Parathyroid adenoma (tissue), 2 donors: ENCODE measurements around the gene PCDHB10.
"Not testable (repeated sequence)": the region's sequence is repeated elsewhere in the genome, so short reads cannot be mapped to it uniquely, and the experiment has no call there.

Source experiments
- H2AFZ ChIP-seq: fragments of 300-600 bp; sonication (generic); one replicate; pipeline ENCODE4 v1.7.0; 2017; ENCODE audit warnings: antibody characterized with exemption, mild to moderate bottlenecking
- H3K27ac ChIP-seq: fragments of 300-600 bp; sonication (generic); one replicate; pipeline ENCODE4 v1.7.0; 2017
- H3K27me3 ChIP-seq: fragments of 300-600 bp; sonication (generic); one replicate; pipeline ENCODE4 v1.7.0; 2017; ENCODE audit warnings: low read length; ENCODE audit not compliant: control insufficient read depth, insufficient read depth
- H3K36me3 ChIP-seq: fragments of 300-600 bp; sonication (generic); one replicate; pipeline ENCODE4 v1.7.0; 2017; ENCODE audit warnings: low read length; ENCODE audit not compliant: control insufficient read depth, insufficient read depth
- H3K4me1 ChIP-seq: fragments of 300-600 bp; sonication (generic); one replicate; pipeline ENCODE4 v1.7.0; 2017; ENCODE audit warnings: control low read depth
- H3K4me2 ChIP-seq: fragments of 300-600 bp; sonication (generic); one replicate; pipeline ENCODE4 v1.7.0; 2017; ENCODE audit warnings: low read length
- H3K4me3 ChIP-seq: fragments of 300-600 bp; sonication (generic); one replicate; pipeline ENCODE4 v1.7.0; 2017; ENCODE audit warnings: low read depth, low read length
- H3K79me2 ChIP-seq: fragments of 300-600 bp; sonication (generic); one replicate; pipeline ENCODE4 v1.7.0; 2017; ENCODE audit warnings: control low read depth
- H3K9ac ChIP-seq: fragments of 300-600 bp; sonication (generic); one replicate; pipeline ENCODE4 v1.7.0; 2017; ENCODE audit warnings: mild to moderate bottlenecking
- H3K9me3 ChIP-seq: fragments of 300-600 bp; sonication (generic); one replicate; pipeline ENCODE4 v1.7.0; 2017; ENCODE audit warnings: low read length; ENCODE audit not compliant: control insufficient read depth
- TF ChIP-seq, protein P1 (sequence below): fragments of 300-600 bp; sonication (generic); IDR thresholded peaks from one replicate; pipeline ENCODE4 v1.7.0; 2017; ENCODE audit warnings: antibody characterized with exemption, mild to moderate bottlenecking
- donor health status: primary hyperparathyroidism.

The PCDHB10 gene

DNA sequence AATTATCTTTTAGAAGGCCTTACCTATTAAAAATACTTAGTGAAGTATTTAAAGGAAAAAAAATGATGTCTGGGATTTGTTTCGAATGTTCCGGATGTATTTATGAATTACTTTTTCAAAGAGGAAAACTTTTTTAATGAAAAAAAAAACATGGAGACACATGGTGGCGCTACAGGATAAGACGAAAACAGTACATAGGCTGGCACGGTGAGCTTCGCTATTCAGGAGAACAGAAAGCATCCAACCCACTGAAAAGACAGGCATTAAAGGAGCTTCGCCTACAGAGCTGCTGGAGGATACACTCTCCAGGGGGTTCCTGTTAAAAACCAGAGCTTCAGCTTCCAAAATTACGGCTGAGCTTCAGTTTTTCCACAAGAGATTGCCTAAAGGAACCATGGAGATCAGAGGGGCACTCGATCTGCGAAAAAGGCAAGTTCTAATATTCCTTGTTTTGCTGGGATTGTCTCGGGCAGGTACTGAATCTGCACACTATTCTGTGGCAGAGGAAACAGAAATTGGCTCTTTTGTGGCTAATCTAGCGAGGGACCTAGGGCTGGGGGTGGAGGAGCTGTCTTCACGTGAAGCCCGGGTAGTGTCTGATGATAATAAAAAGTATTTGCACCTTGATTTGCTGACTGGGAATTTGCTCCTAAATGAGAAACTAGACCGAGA is 31.1 kb downstream of the PCDHB10 start, which contains the start of gene PCDHB14:
Gene PCDHB14, plus strand, starts transcription at position 232 of the 672 bp plus-strand sequence. Its CDS starts 163 bp downstream, at position 395.
- H3K4me3 ChIP-seq = peak within 1 kb of the TSS; percentile 36

DNA sequence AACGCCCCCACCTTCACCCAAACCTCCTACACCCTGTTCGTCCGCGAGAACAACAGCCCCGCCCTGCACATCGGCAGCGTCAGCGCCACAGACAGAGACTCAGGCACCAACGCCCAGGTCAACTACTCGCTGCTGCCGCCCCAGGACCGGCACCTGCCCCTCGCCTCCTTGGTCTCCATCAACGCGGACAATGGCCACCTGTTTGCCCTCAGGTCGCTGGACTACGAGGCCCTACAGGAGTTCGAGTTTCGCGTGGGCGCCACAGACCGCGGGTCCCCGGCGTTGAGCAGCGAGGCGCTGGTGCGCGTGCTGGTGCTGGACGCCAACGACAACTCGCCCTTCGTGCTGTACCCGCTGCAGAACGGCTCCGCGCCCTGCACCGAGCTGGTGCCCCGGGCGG is 32.7 kb downstream of the PCDHB10 start:
- not testable (repeated sequence) for H3K4me1 ChIP-seq, H3K9me3 ChIP-seq, H3K4me2 ChIP-seq, H3K4me3 ChIP-seq, H3K36me3 ChIP-seq, H3K9ac ChIP-seq, H3K27me3 ChIP-seq, H3K79me2 ChIP-seq, H2AFZ ChIP-seq, H3K27ac ChIP-seq

More for the DNA sequence above, 31.1 kb downstream of the PCDHB10 start, which contains the start of gene PCDHB14:
- Histone ChIP-seq H3K79me2 (no peaks in the 10 kb centered on the region), H3K4me2 (peak within 1 kb of the TSS; percentile 58), H3K4me1 (no peaks in the 10 kb centered on the region), H3K36me3 (no peaks in the 10 kb centered on the region), H3K9ac (no peak within 1 kb of the TSS), H3K27me3 (no peaks in the 10 kb centered on the region), H2AFZ (no peak within 1 kb of the TSS), H3K9me3 (peaks cover 6% of the 10 kb centered on the region), H3K27ac (no peak within 1 kb of the TSS)
- TF ChIP-seq, protein P1, sequence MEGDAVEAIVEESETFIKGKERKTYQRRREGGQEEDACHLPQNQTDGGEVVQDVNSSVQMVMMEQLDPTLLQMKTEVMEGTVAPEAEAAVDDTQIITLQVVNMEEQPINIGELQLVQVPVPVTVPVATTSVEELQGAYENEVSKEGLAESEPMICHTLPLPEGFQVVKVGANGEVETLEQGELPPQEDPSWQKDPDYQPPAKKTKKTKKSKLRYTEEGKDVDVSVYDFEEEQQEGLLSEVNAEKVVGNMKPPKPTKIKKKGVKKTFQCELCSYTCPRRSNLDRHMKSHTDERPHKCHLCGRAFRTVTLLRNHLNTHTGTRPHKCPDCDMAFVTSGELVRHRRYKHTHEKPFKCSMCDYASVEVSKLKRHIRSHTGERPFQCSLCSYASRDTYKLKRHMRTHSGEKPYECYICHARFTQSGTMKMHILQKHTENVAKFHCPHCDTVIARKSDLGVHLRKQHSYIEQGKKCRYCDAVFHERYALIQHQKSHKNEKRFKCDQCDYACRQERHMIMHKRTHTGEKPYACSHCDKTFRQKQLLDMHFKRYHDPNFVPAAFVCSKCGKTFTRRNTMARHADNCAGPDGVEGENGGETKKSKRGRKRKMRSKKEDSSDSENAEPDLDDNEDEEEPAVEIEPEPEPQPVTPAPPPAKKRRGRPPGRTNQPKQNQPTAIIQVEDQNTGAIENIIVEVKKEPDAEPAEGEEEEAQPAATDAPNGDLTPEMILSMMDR = no peak

DNA sequence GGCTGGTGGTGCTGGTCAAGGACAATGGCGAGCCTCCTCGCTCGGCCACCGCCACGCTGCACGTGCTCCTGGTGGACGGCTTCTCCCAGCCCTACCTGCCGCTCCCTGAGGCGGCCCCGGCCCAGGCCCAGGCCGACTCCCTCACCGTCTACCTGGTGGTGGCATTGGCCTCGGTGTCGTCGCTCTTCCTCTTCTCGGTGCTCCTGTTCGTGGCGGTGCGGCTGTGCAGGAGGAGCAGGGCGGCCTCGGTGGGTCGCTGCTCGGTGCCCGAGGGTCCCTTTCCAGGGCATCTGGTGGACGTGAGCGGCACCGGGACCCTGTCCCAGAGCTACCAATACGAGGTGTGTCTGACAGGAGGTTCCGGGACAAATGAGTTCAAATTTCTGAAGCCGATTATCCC is 33.3 kb downstream of the PCDHB10 start:
- not testable (repeated sequence) for H3K4me3 ChIP-seq

DNA sequence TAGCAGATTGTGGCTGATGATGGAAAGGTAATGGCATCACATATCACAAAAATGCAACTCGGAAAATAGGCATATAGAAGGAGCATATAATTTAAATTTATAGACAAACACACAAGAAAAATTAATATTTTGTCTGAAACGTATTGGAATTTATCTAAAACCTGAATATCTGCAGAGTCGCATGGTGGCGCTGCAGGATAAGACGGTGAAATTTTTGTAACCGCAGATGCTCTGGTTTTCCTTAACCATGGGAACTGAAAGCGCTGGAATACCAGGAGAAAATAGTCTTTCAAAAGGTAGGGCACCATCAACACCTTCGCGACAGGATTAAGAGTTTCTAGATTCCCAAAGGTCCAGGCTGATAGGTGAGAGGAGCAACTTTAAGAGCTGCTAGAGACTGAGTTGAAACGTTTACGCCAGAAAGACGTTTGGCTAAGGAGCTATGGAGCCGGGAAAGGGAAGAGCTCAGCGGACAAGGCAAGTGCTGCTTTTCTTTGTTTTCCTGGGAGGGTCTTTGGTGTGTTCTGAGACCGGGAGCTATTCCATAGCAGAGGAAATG is 42.0 kb downstream of the PCDHB10 start:
- Histone ChIP-seq H3K27me3 (no peaks in the 10 kb centered on the region), H3K9ac (no peak overlapping the region), H3K9me3 (peaks cover 8% of the 10 kb centered on the region), H2AFZ (no peak overlapping the region), H3K27ac (no peak overlapping the region), H3K79me2 (no peaks in the 10 kb centered on the region), H3K4me3 (peak overlapping the region; percentile 26), H3K4me2 (no peak overlapping the region), H3K4me1 (no peaks in the 10 kb centered on the region), H3K36me3 (no peaks in the 10 kb centered on the region)
- TF ChIP-seq, protein P1 = peak; percentile 31

More for the DNA sequence above, 33.3 kb downstream of the PCDHB10 start:
- not testable (repeated sequence) for H3K9me3 ChIP-seq, H3K79me2 ChIP-seq, H3K9ac ChIP-seq, H3K36me3 ChIP-seq, H3K27ac ChIP-seq, H3K4me2 ChIP-seq, H2AFZ ChIP-seq, H3K4me1 ChIP-seq, H3K27me3 ChIP-seq

- H3K4me3 ChIP-seq, H3K79me2 ChIP-seq, H3K4me1 ChIP-seq, H3K27me3 ChIP-seq, H3K4me2 ChIP-seq, H2AFZ ChIP-seq, H3K9ac ChIP-seq, H3K27ac ChIP-seq, H3K36me3 ChIP-seq: not testable (repeated sequence)
- H3K9me3 ChIP-seq = peaks cover 12% of the 10 kb centered on the region
These were observed 43.8 kb downstream of the PCDHB10 start for GRCh38 chr5:141235922-141236321.

DNA sequence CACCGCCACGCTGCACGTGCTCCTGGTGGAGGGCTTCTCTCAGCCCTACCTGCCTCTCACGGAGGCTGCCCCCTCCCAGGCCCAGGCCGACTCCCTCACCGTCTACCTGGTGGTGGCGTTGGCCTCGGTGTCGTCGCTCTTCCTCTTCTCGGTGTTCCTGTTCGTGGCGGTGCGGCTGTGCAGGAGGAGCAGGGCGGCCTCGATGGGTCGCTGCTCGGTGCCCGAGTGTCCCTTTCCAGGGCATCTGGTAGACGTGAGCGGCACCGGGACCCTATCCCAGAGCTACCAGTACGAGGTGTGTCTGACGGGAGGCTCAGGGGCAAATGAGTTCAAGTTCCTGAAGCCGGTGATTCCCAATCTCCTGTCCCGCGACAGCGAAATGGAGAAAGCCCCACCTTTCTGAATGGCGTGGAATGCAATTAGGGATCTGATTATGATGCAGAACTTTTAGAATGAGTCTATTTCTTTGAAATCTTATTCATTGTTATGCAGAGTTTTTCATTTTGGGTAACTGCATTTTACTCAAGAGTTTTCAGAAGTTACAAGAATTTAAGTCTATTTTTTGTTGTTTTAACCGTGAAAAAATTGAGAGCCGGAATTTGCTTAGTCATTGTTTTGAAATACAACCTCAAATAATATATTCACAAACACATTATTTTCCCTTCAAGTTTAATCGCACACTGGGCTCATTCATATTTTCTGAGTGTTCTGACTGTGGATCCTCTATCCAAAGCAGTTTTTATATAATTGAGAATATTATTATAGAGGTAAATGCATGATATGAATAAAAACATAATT is 44.6 kb downstream of the PCDHB10 start:
- TF ChIP-seq, protein P1 = no peak
- Histone ChIP-seq H3K9ac (no peak overlapping the region), H3K4me3 (no peak overlapping the region), H3K27me3 (no peaks in the 10 kb centered on the region), H3K4me1 (no peaks in the 10 kb centered on the region), H3K79me2 (no peaks in the 10 kb centered on the region), H2AFZ (no peak overlapping the region), H3K4me2 (no peak overlapping the region), H3K36me3 (no peaks in the 10 kb centered on the region), H3K27ac (no peak overlapping the region), H3K9me3 (peaks cover 12% of the 10 kb centered on the region)
